GM18502 (cell line): Measurements from ENCODE around the gene NOC2L.
"Not testable (repeated sequence)": the region's sequence is repeated elsewhere in the genome, so short reads cannot be mapped to it uniquely, and the experiment has no call there.

Source experiments
- ATAC-seq: cut with Tn5 transposase; IDR thresholded peaks from one replicate; pipeline ENCODE4 v1.9.1; 2021; ENCODE audit warnings: mild to moderate bottlenecking; ENCODE audit not compliant: unreplicated experiment, poor library complexity

NOC2L gene

GRCh38 chr1:976791-977190 is 17.7 kb upstream of the NOC2L start:
- ATAC-seq = not testable (repeated sequence)

- ATAC-seq = no peak
Measured at GRCh38 chr1:975896-976683, 17.0 kb upstream of the NOC2L start.

GRCh38 chr1:975365-975764 is 16.3 kb upstream of the NOC2L start:
- ATAC-seq = no peak

GRCh38 chr1:974687-975328 is 15.8 kb upstream of the NOC2L start:
- no peak for ATAC-seq

- no peak for ATAC-seq
Measured at GRCh38 chr1:974293-974640, 15.2 kb upstream of the NOC2L start.

GRCh38 chr1:973459-974292 is 14.6 kb upstream of the NOC2L start:
- no peak for ATAC-seq

- ATAC-seq = no peak
Measured at GRCh38 chr1:972726-973458, 13.8 kb upstream of the NOC2L start.

- ATAC-seq = no peak
Measured at GRCh38 chr1:971751-972506, 12.9 kb upstream of the NOC2L start.

GRCh38 chr1:970973-971730 is 12.1 kb upstream of the NOC2L start:
- no peak for ATAC-seq

GRCh38 chr1:970242-970972 is 11.4 kb upstream of the NOC2L start:
- ATAC-seq = no peak

GRCh38 chr1:969260-969855 is 10.3 kb upstream of the NOC2L start:
- no peak for ATAC-seq

GRCh38 chr1:967466-968343 is 8.6 kb upstream of the NOC2L start:
- ATAC-seq = no peak

GRCh38 chr1:966704-967300 is 7.7 kb upstream of the NOC2L start:
- peak; percentile 70 for ATAC-seq

- ATAC-seq = peak; percentile 45
Measured at GRCh38 chr1:966135-966703, 7.2 kb upstream of the NOC2L start, which contains the start of gene PLEKHN1. PLEKHN1 (plus strand) TSS chr1:966482; CDS start chr1:966532, 50 bp downstream.

GRCh38 chr1:965526-966134 is 6.6 kb upstream of the NOC2L start:
- ATAC-seq = peak; percentile 3
